Smooth muscle cell (in vitro differentiated cells): ENCODE data around the gene ZSWIM7. TPM values are rescaled to one million over a fixed set of nuclear protein-coding genes. Genes with fewer than 3 reads are reported as not detected.

Source experiments
- DNase-seq: peaks from one replicate; lab custom pipeline; 2025; ENCODE audit not compliant: unreplicated experiment; lab: John Stamatoyannopoulos, UW
- H2AFZ ChIP-seq: fragments of 200-600 bp; sonication (generic); 2 replicates; pipeline ENCODE4 v1.6.0; 2016; ENCODE audit warnings: antibody characterized with exemption, low read depth, mild to moderate bottlenecking
- H3F3A ChIP-seq: fragments of 200-600 bp; sonication (generic); 2 replicates; pipeline ENCODE4 v1.6.0; 2017; ENCODE audit warnings: antibody characterized with exemption, low read depth
- H3K27ac ChIP-seq: fragments of 200-600 bp; sonication (generic); 2 replicates; pipeline ENCODE4 v1.5.1; 2016; ENCODE audit warnings: low read depth, mild to moderate bottlenecking
- H3K27me3 ChIP-seq: fragments of 200-600 bp; sonication (generic); 2 replicates; pipeline ENCODE4 v1.6.1; 2016; ENCODE audit warnings: low read depth, mild to moderate bottlenecking
- H3K36me3 ChIP-seq: fragments of 200-600 bp; sonication (generic); 2 replicates; pipeline ENCODE4 v1.5.1; 2016; ENCODE audit warnings: low read depth
- H3K4me1 ChIP-seq: fragments of 200-600 bp; sonication (generic); 2 replicates; pipeline ENCODE4 v1.5.1; 2016; ENCODE audit warnings: low read depth
- H3K4me2 ChIP-seq: fragments of 200-600 bp; sonication (generic); 2 replicates; pipeline ENCODE4 v1.6.0; 2016; ENCODE audit warnings: mild to moderate bottlenecking
- H3K4me3 ChIP-seq: fragments of 200-600 bp; sonication (generic); 2 replicates; pipeline ENCODE4 v1.5.1; 2016; ENCODE audit warnings: mild to moderate bottlenecking
- H3K79me2 ChIP-seq: fragments of 200-600 bp; sonication (generic); 2 replicates; pipeline ENCODE4 v1.6.0; 2016; ENCODE audit warnings: low read depth, mild to moderate bottlenecking
- H3K9ac ChIP-seq: fragments of 200-600 bp; sonication (generic); 2 replicates; pipeline ENCODE4 v1.6.0; 2016; ENCODE audit warnings: low read depth
- H3K9me3 ChIP-seq: fragments of 200-600 bp; sonication (generic); replicated peaks from 2 replicates; pipeline ENCODE4 v1.5.1; 2016; ENCODE audit warnings: low read depth
- H4K20me1 ChIP-seq: fragments of 200-600 bp; sonication (generic); 2 replicates; pipeline ENCODE4 v1.6.0; 2016; ENCODE audit warnings: low read depth
- WGBS: methylation state at CpG from one replicate; pipeline ENCODE4 v1.1.7; 2016; ENCODE audit warnings: low lambda C conversion rate; 5-methylcytosine and 5-hydroxymethylcytosine counted together
- polyA plus RNA-seq: library from polyadenylated mRNA; unstranded; fragments of >200 nt; fragmentation: Nextera tagmentation; extraction: Ambion mirVana; gene quantifications from 2 replicates; pipeline ENCODE4 v1.2.1, GENCODE V29; 2016
- total RNA-seq: library from RNA; depleted of rRNA; stranded (reverse); fragments of >200 nt; gene quantifications from 2 replicates; pipeline ENCODE4 v1.2.3, GENCODE V29; 2014
- TF ChIP-seq, protein P1 (sequence below): fragments of 200-600 bp; sonication (generic); IDR thresholded peaks from 2 replicates; pipeline ENCODE4 v1.5.1; 2017; ENCODE audit warnings: borderline replicate concordance, mild to moderate bottlenecking, antibody characterized with exemption; ENCODE audit not compliant: insufficient read depth, poor library complexity, severe bottlenecking

The ZSWIM7 gene
- total and polyA plus RNA-seq, 2 experiments from 2014 or later = 11.7 to 23.6 TPM

DNA sequence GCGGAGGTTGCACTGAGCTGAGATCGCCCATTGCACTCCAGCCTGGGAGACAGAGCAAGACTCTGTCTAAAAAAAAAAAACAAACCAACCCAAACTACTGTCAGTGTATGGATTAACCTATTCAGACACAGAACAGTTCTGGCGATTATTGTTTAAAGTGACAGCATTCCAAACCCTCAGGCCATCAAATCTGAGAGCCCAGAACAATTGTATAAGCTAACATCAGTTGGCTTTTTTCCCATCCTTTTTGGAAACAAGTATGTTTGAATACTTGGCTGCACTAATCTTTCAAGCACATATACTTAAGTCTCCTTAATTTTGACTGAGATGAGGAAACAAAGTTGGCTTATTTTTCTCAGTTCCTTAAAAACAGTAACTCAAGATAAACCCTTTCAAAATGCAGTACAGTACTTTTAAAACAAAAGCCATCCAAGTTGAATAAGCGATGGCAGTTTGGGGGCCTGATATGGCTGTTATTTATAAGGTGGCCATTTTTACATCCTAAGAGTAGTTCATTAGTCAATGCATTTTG lies 1.4 kb downstream of the ZSWIM7 start:
- no peak overlapping the region for H3K27ac ChIP-seq
- H3K9me3 ChIP-seq = no peaks in the 10 kb centered on the region
- peak overlapping the region; percentile 90 for H3K4me2 ChIP-seq

DNA sequence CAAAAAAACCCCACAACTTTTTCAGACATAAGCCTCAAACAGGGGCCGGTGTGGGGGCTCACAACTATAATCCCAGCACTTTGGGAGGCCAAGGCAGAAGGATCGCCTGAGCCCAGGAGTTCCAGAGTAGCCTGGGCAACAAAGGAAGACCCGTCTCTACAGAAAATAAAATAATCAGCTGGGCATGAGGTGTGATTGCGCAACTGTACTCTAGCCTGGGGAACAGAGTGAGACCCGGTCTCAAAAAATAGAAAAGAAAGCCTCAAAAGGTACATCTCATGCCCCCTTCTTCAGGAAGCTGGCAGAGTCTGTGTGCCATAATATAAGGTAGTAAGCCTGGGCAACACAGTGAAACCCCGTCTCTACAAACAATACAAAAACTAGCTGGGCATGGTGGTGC lies 3.2 kb downstream of the ZSWIM7 start:
- H3K27me3 ChIP-seq = no peaks in the 10 kb centered on the region
- no peak overlapping the region for H3K9ac ChIP-seq
- H3K27ac ChIP-seq = no peak overlapping the region
- no peaks in the 10 kb centered on the region for H3F3A ChIP-seq
- DNase-seq = no peak
- H3K79me2 ChIP-seq = peaks cover 34% of the 10 kb centered on the region
- H3K4me3 ChIP-seq = no peak overlapping the region
- H3K4me1 ChIP-seq = peaks cover 9% of the 10 kb centered on the region
- no peak overlapping the region for H2AFZ ChIP-seq
- TF ChIP-seq, protein P1, sequence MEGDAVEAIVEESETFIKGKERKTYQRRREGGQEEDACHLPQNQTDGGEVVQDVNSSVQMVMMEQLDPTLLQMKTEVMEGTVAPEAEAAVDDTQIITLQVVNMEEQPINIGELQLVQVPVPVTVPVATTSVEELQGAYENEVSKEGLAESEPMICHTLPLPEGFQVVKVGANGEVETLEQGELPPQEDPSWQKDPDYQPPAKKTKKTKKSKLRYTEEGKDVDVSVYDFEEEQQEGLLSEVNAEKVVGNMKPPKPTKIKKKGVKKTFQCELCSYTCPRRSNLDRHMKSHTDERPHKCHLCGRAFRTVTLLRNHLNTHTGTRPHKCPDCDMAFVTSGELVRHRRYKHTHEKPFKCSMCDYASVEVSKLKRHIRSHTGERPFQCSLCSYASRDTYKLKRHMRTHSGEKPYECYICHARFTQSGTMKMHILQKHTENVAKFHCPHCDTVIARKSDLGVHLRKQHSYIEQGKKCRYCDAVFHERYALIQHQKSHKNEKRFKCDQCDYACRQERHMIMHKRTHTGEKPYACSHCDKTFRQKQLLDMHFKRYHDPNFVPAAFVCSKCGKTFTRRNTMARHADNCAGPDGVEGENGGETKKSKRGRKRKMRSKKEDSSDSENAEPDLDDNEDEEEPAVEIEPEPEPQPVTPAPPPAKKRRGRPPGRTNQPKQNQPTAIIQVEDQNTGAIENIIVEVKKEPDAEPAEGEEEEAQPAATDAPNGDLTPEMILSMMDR = no peak
- peaks cover under 1% of the 10 kb centered on the region for H3K36me3 ChIP-seq
- 81% methylated on average over 6 of the region's 6 CpGs for WGBS
- H3K9me3 ChIP-seq = no peaks in the 10 kb centered on the region
- peaks cover 8% of the 10 kb centered on the region for H4K20me1 ChIP-seq
- H3K4me2 ChIP-seq = no peak overlapping the region

More for the DNA sequence above, 1.4 kb downstream of the ZSWIM7 start:
- peaks cover 17% of the 10 kb centered on the region for H3K36me3 ChIP-seq
- peaks cover 9% of the 10 kb centered on the region for H3K4me1 ChIP-seq
- H2AFZ ChIP-seq = no peak overlapping the region
- TF ChIP-seq, protein P1 = no peak
- H3F3A ChIP-seq = no peaks in the 10 kb centered on the region
- peaks cover 49% of the 10 kb centered on the region for H3K79me2 ChIP-seq
- no peak for DNase-seq
- 84% methylated on average over 3 of the region's 4 CpGs for WGBS
- H3K9ac ChIP-seq = no peak overlapping the region
- H3K27me3 ChIP-seq = no peaks in the 10 kb centered on the region
- H3K4me3 ChIP-seq = peak overlapping the region; percentile 63
- H4K20me1 ChIP-seq = peaks cover 11% of the 10 kb centered on the region

DNA sequence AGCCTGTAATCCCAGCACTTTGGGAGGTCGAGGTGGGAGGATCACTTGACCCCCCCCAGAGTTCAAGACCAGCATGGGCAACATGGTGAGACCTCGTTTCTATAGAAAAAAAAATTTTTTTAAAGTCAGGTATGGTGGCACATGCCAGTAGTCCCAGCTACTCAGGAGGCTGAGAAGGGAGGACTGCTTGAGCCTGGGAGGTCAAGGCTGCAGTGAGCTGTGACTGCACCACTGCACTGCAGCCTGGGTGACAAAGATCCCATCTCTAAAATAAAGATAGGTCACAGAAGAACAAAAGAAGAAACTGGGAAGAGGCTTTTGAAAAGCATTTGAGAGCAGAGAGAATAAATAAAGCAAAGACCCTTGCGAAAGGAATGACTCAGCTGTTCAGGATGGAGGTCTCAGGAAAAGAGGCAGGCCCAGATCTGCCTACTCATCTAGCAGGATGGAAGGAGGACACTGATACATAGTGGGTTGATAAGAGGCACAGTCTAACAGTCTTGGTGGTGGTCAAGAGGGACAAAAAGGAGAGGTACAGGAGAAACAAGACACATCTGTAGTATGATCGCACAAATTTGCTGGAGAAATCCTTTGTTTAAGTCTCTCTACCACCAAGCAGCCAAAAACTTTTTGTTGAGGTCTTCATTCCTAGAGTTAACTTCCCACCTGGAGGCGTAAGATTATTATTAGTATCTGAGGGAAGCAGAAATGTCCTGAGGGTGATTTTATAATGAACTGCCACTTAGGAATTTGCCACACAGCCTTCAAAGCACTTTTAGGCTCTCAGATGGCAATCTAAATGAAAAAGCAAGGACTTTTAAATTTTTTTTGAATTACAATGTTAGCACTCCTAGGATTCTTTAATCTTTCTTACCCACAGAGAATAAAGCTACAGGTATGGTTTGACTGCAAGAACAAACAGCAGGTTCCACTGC lies 17.6 kb downstream of the ZSWIM7 start:
- Histone ChIP-seq H3K9ac (no peak overlapping the region), H4K20me1 (no peaks in the 10 kb centered on the region), H3K9me3 (no peaks in the 10 kb centered on the region), H3K4me3 (no peak overlapping the region), H3K27me3 (no peaks in the 10 kb centered on the region), H3K4me2 (no peak overlapping the region), H3K27ac (peak overlapping the region; percentile 37), H3F3A (peaks cover 11% of the 10 kb centered on the region), H3K4me1 (no peaks in the 10 kb centered on the region), H3K36me3 (peaks cover 4% of the 10 kb centered on the region), H3K79me2 (no peaks in the 10 kb centered on the region), H2AFZ (no peak overlapping the region)
- WGBS = 76% methylated on average over 5 of the region's 5 CpGs
- TF ChIP-seq, protein P1 = no peak
- no peak for DNase-seq
